HL-60 (cell line): ENCODE data around the gene DSPP.

Experiments used
- DNase-seq, 2 experiments: peaks; one replicate each; pipeline ENCODE4 v3.0.0-alpha.2; 2010 to 2020; ENCODE audit warnings: low read depth in 1 of 2, low spot score in 1 of 2
- H3K27ac ChIP-seq: fragments of 250-450 bp; sonication (Bioruptor Pico); replicated peaks from 2 replicates; pipeline ENCODE4 v1.5.1; 2020; ENCODE audit warnings: mild to moderate bottlenecking, moderate library complexity
- H3K27me3 ChIP-seq: fragments of 250-450 bp; sonication (Bioruptor Pico); 2 replicates; pipeline ENCODE4 v1.5.1; 2021; ENCODE audit warnings: mild to moderate bottlenecking, moderate library complexity; ENCODE audit not compliant: insufficient read depth, poor library complexity, severe bottlenecking
- H3K4me3 ChIP-seq: replicated peaks from 2 replicates; pipeline ENCODE4 v1.5.1; 2011; ENCODE audit warnings: mild to moderate bottlenecking, control low read depth, low read length; ENCODE audit not compliant: insufficient read depth
- CTCF ChIP-seq: IDR thresholded peaks from one replicate; pipeline ENCODE4 v1.5.1; 2011; ENCODE audit warnings: low read length, control low read depth, inconsistent platforms; ENCODE audit not compliant: insufficient read depth
- GABPA ChIP-seq: IDR thresholded peaks from 2 replicates; pipeline ENCODE4 v1.6.1; 2012; ENCODE audit warnings: low read depth
- POLR2AphosphoS5 ChIP-seq: IDR thresholded peaks from 2 replicates; pipeline ENCODE4 v1.6.1; 2012; ENCODE audit warnings: low read depth
- REST ChIP-seq: IDR thresholded peaks from 2 replicates; pipeline ENCODE4 v1.6.1; 2012; ENCODE audit warnings: low read depth; ENCODE audit not compliant: insufficient replicate concordance
- SPI1 ChIP-seq: IDR thresholded peaks from 2 replicates; pipeline ENCODE4 v1.6.1; 2012; ENCODE audit warnings: low read depth, mild to moderate bottlenecking, borderline replicate concordance

The DSPP gene

DNA sequence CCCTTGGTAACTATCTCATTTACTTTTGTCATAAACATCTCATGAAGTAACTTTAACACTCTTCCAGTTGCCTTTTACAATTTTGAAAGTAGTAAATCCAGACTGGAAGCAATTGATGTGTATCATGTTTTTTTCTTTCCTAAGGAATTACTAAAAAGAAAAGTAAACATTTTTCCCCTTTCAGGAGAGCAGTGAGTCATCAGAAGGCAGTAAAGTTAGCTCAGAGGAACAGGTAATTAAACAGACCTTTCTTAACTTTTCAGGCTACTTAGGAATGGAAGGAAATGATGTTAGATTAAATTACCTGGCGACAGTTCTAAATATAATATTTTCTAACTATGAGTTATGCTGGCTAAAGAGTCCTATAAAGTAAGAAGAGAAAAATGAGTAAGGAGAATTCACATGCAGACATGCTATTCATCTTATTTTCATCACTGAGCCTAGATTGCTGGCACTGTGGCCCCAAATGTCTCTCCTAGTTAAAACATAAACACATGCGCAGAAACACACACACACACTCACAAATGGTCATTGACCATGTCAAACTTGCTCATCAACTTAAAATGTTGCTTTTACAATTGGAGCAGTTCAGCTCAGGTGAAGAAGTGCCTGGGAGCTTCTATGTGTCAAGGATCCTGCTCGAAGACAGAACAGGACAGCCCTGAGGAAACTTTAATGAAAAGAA lies 51.1 kb downstream of the DSPP start:
- no peak for DNase-seq
- TF ChIP-seq POLR2AphosphoS5: no peak
- no peak for TF ChIP-seq CTCF
- no peak for TF ChIP-seq GABPA
- no peak for TF ChIP-seq REST
- TF ChIP-seq SPI1: no peak
- H3K27me3 ChIP-seq: no peaks in the 10 kb centered on the region
- no peak overlapping the region for H3K4me3 ChIP-seq
- no peak overlapping the region for H3K27ac ChIP-seq

- no peak for TF ChIP-seq SPI1
- TF ChIP-seq GABPA: no peak
- no peak for TF ChIP-seq POLR2AphosphoS5
- no peak for TF ChIP-seq CTCF
- TF ChIP-seq REST: no peak
- no peak for DNase-seq
- no peak overlapping the region for H3K27ac ChIP-seq
- H3K27me3 ChIP-seq: no peaks in the 10 kb centered on the region
- no peak overlapping the region for H3K4me3 ChIP-seq
Observed at GRCh38 chr4:87662871-87663270, 54.5 kb downstream of the DSPP start.
